Neural progenitor cell (in vitro differentiated cells): ENCODE measurements around the gene HOMER2.

ENCODE experiments used
- EZH2 ChIP-seq: fragments of 200-600 bp; sonication (generic); IDR thresholded peaks from 2 replicates; pipeline ENCODE4 v1.6.1; 2017; ENCODE audit warnings: antibody characterized with exemption, mild to moderate bottlenecking, moderate library complexity
- EZH2phosphoT487 ChIP-seq: fragments of 200-600 bp; sonication (generic); IDR thresholded peaks from 2 replicates; pipeline ENCODE4 v1.6.1; 2017; ENCODE audit warnings: antibody characterized with exemption
- TF ChIP-seq, protein P1 (sequence below): fragments of 200-600 bp; sonication (generic); IDR thresholded peaks from 2 replicates; pipeline ENCODE4 v1.5.1; 2017; ENCODE audit warnings: antibody characterized with exemption, mild to moderate bottlenecking

DNA sequence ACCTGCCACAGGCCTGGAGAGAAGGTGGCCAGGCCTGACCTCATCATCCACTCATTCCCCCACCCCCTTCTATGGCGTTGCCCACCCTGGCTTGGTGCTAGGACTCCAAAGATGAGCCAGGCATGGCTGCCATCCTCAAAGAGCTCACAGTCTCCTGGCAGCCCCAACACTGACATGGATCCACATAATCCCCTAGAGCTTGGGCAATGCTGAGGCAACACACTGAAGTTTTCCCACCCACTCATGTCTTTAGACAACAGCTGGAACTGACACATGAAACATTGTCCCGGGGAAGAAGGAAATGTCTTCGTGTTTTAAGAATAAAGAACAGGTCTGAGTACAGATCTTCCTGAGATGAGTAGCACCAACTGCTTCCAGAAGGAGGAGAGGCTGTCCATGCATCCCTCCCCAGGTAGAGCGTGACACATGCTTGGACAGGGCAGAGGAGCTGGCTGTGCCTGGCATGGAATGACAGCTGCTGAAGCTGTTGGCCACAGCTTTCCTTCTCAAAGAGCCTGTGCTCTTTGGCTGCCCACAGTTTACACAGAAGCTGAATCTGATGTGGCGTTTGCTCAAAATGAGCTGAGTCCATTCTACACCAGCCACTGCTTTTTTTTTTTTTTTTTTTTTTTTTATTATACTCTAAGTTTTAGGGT is 70.1 kb downstream of the HOMER2 start:
- TF ChIP-seq, protein P1, sequence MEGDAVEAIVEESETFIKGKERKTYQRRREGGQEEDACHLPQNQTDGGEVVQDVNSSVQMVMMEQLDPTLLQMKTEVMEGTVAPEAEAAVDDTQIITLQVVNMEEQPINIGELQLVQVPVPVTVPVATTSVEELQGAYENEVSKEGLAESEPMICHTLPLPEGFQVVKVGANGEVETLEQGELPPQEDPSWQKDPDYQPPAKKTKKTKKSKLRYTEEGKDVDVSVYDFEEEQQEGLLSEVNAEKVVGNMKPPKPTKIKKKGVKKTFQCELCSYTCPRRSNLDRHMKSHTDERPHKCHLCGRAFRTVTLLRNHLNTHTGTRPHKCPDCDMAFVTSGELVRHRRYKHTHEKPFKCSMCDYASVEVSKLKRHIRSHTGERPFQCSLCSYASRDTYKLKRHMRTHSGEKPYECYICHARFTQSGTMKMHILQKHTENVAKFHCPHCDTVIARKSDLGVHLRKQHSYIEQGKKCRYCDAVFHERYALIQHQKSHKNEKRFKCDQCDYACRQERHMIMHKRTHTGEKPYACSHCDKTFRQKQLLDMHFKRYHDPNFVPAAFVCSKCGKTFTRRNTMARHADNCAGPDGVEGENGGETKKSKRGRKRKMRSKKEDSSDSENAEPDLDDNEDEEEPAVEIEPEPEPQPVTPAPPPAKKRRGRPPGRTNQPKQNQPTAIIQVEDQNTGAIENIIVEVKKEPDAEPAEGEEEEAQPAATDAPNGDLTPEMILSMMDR: no peak
- TF ChIP-seq EZH2phosphoT487: no peak
- TF ChIP-seq EZH2: no peak
